ENCODE measurements around the gene PTPRN. TPM values are rescaled to one million over a fixed set of nuclear protein-coding genes. Genes with fewer than 3 reads are reported as not detected.

PTPRN gene
- total RNA-seq, 1 experiment from 2014 or later = not detected

GRCh38 chr2:219251656-219252055 lies 57.5 kb downstream of the PTPRN start:
- peak overlapping the region; percentile 84; the same call in 1 of the 2 replicates for H3K4me2 ChIP-seq
- H3K9me2 ChIP-seq (ENCODE audit: insufficient read depth) = no peaks in the 10 kb centered on the region
- peaks cover 44% of the 10 kb centered on the region for H3F3A ChIP-seq (ENCODE audit: insufficient read depth, low read depth)
- 0 out of 2 replicates have a peak overlapping the region, but pooled peaks have one; percentile 87 for H3K4me3 ChIP-seq
- intact Hi-C loops (cut with micrococcal nuclease; ENCODE audit: unreplicated experiment) = no loop called here
- no peaks in the 10 kb centered on the region for H3K9me3 ChIP-seq (ENCODE audit: insufficient read depth, low read depth)
- POLR2A ChIA-PET (ENCODE audit: unreplicated experiment) = interaction anchor here (0.6 kb wide), 1 partner anchor 29 kb away, joined by 3 read pairs; no protein-coding TSS in a partner anchor
- H3K27ac ChIP-seq = no peak overlapping the region
- TF ChIP-seq CTCF (conservative IDR thresholded peaks at IDR 0.05) (no peak), EZH2 (IDR thresholded peaks at IDR 0.05; ENCODE audit: low read depth) (no peak)
- H3K36me3 ChIP-seq (ENCODE audit: low read depth) = 0 out of 2 replicates have a peak, but pooled peaks cover 9% of the 10 kb centered on the region
- BruUV-seq (replicated peaks) = no TSS peak
- no peak overlapping the region for H2AFZ ChIP-seq
- no peaks in the 10 kb centered on the region for H4K20me1 ChIP-seq (ENCODE audit: insufficient read depth)
- H3K27me3 ChIP-seq (ENCODE audit: insufficient read depth, low read depth) = no peaks in the 10 kb centered on the region
- H3K4me1 ChIP-seq (replicated peaks; ENCODE audit: insufficient read depth) = peaks cover 65% of the 10 kb centered on the region
- DNase-seq = no peak
- peaks cover 41% of the 10 kb centered on the region for H3K79me2 ChIP-seq (ENCODE audit: low read depth)
- CTCF ChIA-PET = interaction anchor here (0.6 to 0.7 kb wide), 2 partner anchors 43 to 65 kb away, joined by 3 to 4 read pairs; no protein-coding TSS in a partner anchor

- Histone ChIP-seq H4K20me1 (ENCODE audit: insufficient read depth) (no peaks in the 10 kb centered on the region), H3K9me3 (ENCODE audit: insufficient read depth, low read depth) (no peaks in the 10 kb centered on the region), H3K4me1 (replicated peaks; ENCODE audit: insufficient read depth) (peaks cover 70% of the 10 kb centered on the region), H3K79me2 (ENCODE audit: low read depth) (peaks cover 53% of the 10 kb centered on the region), H3K36me3 (ENCODE audit: low read depth) (0 out of 2 replicates have a peak, but pooled peaks cover 9% of the 10 kb centered on the region), H3K27me3 (ENCODE audit: insufficient read depth, low read depth) (no peaks in the 10 kb centered on the region), H3K4me3 (peak overlapping the region; percentile 21; the same call in 1 of the 2 replicates), H3F3A (ENCODE audit: insufficient read depth, low read depth) (peaks cover 44% of the 10 kb centered on the region), H3K9me2 (ENCODE audit: insufficient read depth) (no peaks in the 10 kb centered on the region), H3K27ac (peak overlapping the region; percentile 78), H3K4me2 (peak overlapping the region; percentile 73), H2AFZ (no peak overlapping the region)
- TF ChIP-seq CTCF (conservative IDR thresholded peaks at IDR 0.05) (no peak), EZH2 (IDR thresholded peaks at IDR 0.05; ENCODE audit: low read depth) (no peak)
- ChIA-PET POLR2A (ENCODE audit: unreplicated experiment) (interaction anchor here (0.6 to 1.6 kb wide), 3 partner anchors 12 to 43 kb away, joined by 4 to 15 read pairs (median 6); partner anchors contain the start of gene DNAJB2), CTCF (interaction anchor here (0.8 to 1.1 kb wide), 2 partner anchors 45 to 273 kb away, joined by 3 to 13 read pairs; no protein-coding TSS in a partner anchor)
- intact Hi-C loops (cut with micrococcal nuclease; ENCODE audit: unreplicated experiment) = no loop called here
- no TSS peak for BruUV-seq (replicated peaks)
- DNase-seq = no peak
These were observed 59.0 kb downstream of the PTPRN start for GRCh38 chr2:219250049-219250781.

GRCh38 chr2:219249203-219249980 lies 59.8 kb downstream of the PTPRN start:
- no peak overlapping the region for H2AFZ ChIP-seq
- peak overlapping the region; percentile 78 for H3K27ac ChIP-seq
- H3K79me2 ChIP-seq (ENCODE audit: low read depth) = peaks cover 53% of the 10 kb centered on the region
- H3F3A ChIP-seq (ENCODE audit: insufficient read depth, low read depth) = peaks cover 44% of the 10 kb centered on the region
- DNase-seq = peak; percentile 81 to 86
- intact Hi-C loops (cut with micrococcal nuclease; ENCODE audit: unreplicated experiment) = loop anchor here (1.0 to 2.0 kb wide), 6 partner anchors 20 to 73 kb away; partner anchors contain the start of genes ANKZF1, ATG9A, CNPPD1 and DNAJB2
- H3K36me3 ChIP-seq (ENCODE audit: low read depth) = 0 out of 2 replicates have a peak, but pooled peaks cover 9% of the 10 kb centered on the region
- H3K9me2 ChIP-seq (ENCODE audit: insufficient read depth) = no peaks in the 10 kb centered on the region
- no peaks in the 10 kb centered on the region for H4K20me1 ChIP-seq (ENCODE audit: insufficient read depth)
- ChIA-PET CTCF (interaction anchor here (0.8 to 1.2 kb wide), 3 partner anchors 25 to 274 kb away, joined by 3 to 13 read pairs (median 5); no protein-coding TSS in a partner anchor), POLR2A (ENCODE audit: unreplicated experiment) (interaction anchor here (0.5 to 1.6 kb wide), 8 partner anchors 12 to 203 kb away, joined by 4 to 16 read pairs (median 6); partner anchors contain the start of genes ANKZF1 and DNAJB2)
- BruUV-seq (replicated peaks) = no TSS peak
- H3K4me3 ChIP-seq = peak overlapping the region; percentile 21; the same call in 1 of the 2 replicates
- H3K9me3 ChIP-seq (ENCODE audit: insufficient read depth, low read depth) = no peaks in the 10 kb centered on the region
- peak overlapping the region; percentile 73 for H3K4me2 ChIP-seq
- H3K27me3 ChIP-seq (ENCODE audit: insufficient read depth, low read depth) = no peaks in the 10 kb centered on the region
- peaks cover 66% of the 10 kb centered on the region for H3K4me1 ChIP-seq (replicated peaks; ENCODE audit: insufficient read depth)
- TF ChIP-seq EZH2 (IDR thresholded peaks at IDR 0.05; ENCODE audit: low read depth) (no peak), CTCF (conservative IDR thresholded peaks at IDR 0.05) (no peak)
